Fibroblast of mammary gland (primary cell): ENCODE results near the gene IFT22.
"Not testable (repeated sequence)": the region's sequence is repeated elsewhere in the genome, so short reads cannot be mapped to it uniquely, and the experiment has no call there.

Experiments used
- DNase-seq: peaks from one replicate; pipeline ENCODE4 v3.0.0-alpha.2; 2010; ENCODE audit warnings: low read depth
- H3K4me3 ChIP-seq: 2 replicates; pipeline ENCODE4 v1.5.1; 2011; ENCODE audit warnings: low read depth, mild to moderate bottlenecking, low read length, moderate library complexity; ENCODE audit not compliant: control insufficient read depth
- TF ChIP-seq, protein P1 (sequence below): conservative IDR thresholded peaks from 2 replicates; pipeline ENCODE4 v1.5.1; 2011; ENCODE audit warnings: low read depth, low read length, inconsistent platforms; ENCODE audit not compliant: control insufficient read depth, insufficient read depth

IFT22 gene

DNA sequence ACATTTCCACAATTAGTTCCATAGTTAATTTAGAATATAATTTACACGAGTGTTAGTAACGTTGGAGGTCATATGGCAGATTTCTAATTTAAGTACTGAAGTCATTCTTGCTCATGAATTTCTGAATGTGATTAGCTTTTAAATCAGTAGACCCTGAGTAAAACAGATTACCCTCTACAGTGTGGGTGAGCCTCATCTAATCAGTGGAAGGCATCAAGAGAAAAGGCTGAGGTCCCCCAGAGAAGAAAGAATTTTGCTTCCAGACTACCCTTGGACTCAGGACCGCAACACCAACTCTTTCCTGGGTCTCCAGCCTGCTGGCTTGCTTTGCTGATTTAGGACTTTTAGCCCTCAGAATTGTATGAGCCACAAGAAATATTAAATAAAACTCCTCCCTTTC lies 33.2 kb downstream of the IFT22 start:
- H3K4me3 ChIP-seq: no peak overlapping the region
- DNase-seq: no peak
- TF ChIP-seq, protein P1, sequence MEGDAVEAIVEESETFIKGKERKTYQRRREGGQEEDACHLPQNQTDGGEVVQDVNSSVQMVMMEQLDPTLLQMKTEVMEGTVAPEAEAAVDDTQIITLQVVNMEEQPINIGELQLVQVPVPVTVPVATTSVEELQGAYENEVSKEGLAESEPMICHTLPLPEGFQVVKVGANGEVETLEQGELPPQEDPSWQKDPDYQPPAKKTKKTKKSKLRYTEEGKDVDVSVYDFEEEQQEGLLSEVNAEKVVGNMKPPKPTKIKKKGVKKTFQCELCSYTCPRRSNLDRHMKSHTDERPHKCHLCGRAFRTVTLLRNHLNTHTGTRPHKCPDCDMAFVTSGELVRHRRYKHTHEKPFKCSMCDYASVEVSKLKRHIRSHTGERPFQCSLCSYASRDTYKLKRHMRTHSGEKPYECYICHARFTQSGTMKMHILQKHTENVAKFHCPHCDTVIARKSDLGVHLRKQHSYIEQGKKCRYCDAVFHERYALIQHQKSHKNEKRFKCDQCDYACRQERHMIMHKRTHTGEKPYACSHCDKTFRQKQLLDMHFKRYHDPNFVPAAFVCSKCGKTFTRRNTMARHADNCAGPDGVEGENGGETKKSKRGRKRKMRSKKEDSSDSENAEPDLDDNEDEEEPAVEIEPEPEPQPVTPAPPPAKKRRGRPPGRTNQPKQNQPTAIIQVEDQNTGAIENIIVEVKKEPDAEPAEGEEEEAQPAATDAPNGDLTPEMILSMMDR: no peak

DNA sequence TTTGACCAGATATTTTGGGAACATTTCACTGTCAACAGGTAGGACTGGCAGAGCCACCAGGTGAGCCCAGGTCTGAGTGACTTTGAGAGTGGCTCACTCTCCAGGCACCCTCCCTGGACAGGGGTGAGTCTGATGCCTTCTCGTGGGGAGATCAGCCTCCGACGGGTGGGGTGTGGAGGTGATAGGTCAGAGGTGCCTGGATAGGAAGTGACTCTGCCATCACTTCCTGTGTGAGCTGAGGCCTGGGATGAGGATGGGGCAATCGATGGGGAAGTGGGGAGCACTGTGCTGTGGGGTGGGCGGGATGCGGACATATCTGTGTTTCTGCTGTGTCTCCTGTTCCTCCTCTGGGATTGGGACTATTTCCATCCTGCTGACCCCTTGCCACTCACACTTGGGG lies 34.6 kb downstream of the IFT22 start:
- no peak for DNase-seq
- TF ChIP-seq, protein P1: no peak
- H3K4me3 ChIP-seq: no peak overlapping the region

DNA sequence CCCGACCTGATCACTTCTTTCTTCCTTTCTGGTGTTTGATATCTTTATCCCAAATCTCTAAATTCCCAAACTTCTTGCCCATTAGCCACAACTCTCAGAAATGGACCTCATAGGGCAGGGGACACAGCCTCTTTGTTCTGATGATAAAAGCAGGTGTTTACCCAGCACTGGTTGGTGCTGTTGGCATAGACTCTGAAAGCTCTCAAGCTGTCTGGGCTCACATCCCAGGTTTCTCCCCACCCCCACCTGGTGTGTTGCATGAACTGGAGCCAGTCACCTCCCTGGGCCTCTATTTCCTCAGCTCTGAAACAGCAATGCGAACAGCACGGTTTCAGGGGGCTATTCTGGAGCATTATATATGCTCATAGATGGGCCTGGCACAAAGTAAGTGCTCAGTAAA lies 35.7 kb downstream of the IFT22 start:
- not testable (repeated sequence) for H3K4me3 ChIP-seq, DNase-seq

DNA sequence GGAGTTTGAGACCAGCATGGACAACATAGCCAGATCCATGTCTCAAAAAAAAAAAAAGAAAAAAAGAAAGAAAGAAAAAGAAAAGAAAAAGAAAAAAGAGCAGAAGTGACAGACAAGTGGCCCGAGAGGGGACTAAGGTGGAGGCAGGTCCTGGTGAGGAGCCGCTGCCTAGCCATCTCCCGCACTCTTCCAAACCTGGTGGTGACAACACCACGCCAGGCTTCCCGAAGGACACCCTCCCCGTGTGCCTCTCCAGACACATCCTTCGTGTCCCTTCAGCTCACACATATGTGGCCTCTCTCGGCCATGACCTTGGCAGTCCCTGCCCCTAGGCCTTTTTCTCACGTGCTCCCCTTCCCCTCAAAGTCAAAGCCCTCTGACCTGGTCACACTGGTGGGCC lies 36.4 kb downstream of the IFT22 start:
- no peak overlapping the region for H3K4me3 ChIP-seq
- DNase-seq: no peak
- TF ChIP-seq, protein P1: no peak

DNA sequence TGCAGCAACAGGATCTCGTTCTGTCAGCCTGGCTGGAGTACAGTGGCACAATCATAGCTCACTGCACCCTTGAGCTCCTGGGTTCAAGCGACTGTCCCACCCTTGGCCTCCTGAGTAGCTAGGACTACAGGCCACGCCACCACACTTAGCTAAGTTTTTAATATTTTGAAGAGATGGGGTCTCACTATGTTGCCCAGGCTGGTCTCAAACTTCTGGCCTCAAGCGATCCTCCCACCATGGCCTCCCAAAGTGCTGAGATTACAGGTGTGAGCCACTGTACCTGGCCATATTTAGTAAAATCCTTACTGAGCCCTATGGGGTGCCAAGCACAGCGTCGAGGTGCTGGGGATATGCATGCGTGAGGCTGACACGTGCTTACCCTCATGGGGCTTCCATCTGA lies 40.7 kb downstream of the IFT22 start:
- DNase-seq: not testable (repeated sequence)

DNA sequence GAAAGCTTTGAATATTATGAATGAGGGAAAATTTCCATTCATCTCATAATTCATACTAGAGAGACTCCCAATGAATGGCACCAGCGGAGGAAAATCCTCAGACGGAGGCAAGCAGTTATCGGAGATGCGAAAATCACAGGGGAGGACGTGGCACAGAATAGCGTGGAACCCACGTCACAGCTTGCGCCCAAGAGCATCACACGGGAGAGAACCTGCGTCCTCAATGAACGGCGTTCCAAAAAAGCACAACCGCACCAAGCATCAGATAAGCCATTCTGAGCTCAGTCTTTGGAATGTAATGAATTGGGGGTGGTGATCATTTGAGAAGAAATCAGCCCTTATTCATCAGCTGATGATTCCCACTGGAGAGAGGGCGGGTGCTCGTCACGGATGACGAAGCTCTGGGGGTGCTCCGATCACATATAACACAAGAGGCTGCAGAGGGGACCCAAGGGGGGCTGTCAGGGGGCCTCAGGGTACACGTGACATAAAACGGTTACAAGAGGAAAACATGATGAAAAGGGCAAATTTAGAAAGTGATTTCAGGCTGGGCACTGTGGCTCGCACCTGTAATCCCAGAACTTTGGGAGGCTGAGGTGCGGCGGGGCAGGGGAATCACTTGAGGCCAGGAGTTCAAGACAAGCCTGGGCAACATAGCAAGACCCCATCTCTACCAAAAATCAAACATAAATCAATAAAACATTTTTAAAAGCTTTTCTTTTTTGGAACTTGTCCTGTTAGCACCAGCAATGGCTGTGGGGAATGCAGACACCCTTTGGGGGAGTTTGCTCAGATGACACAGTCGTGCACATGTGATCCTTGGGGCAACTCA lies 42.9 kb downstream of the IFT22 start:
- H3K4me3 ChIP-seq: no peak overlapping the region
- TF ChIP-seq, protein P1: no peak
- DNase-seq: peak; percentile 21

More for the DNA sequence above, 40.7 kb downstream of the IFT22 start:
- not testable (repeated sequence) for H3K4me3 ChIP-seq

DNA sequence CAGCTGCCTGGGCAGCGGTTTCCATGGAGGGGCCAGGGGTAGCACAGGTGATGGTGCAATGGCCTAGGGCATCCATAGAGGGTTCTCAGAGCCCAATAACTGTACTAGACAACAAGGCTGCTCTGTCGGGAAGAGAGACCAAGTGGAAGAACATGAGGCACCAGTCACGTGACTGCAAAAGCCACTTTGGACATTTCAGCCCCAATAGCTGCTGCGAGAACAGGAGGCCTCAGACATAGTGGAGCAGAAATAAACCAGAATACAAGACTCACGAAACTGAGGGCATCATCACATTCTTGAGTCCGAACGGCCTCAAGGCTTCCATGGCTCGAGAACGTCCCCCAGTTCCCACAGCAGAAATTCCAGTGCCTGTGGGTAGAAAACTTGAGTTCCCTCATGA lies 44.5 kb downstream of the IFT22 start:
- no peak for DNase-seq
- no peak overlapping the region for H3K4me3 ChIP-seq
- TF ChIP-seq, protein P1: no peak

DNA sequence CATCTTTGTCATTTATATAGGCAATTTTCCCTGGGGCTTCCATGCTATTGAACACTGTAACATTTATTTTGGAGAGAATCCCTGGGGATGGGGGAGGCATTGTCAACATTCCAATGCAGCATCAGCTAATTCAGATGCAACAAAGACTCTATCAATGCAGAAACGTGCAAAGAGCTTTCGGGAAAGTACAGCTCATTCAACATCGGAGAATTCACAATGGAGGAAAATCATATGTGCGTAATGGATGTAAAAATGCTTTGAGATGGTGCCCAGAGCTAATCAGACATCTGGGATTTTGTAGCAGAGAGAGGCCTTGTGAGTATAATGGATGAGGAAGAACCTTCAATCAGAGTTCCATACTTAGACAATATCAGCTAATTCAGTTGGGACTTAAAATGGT lies 48.4 kb downstream of the IFT22 start:
- no peak overlapping the region for H3K4me3 ChIP-seq
- TF ChIP-seq, protein P1: no peak
- DNase-seq: no peak
